Type B pancreatic cell (in vitro differentiated cells): Measurements from ENCODE around the gene C12orf57. TPM values are rescaled to one million over a fixed set of nuclear protein-coding genes. Genes with fewer than 3 reads are reported as not detected.
"Not testable (repeated sequence)": the region's sequence is repeated elsewhere in the genome, so short reads cannot be mapped to it uniquely, and the experiment has no call there.

ENCODE experiments used
- DNase-seq: peaks from one replicate; pipeline ENCODE4 v3.0.0; 2021; ENCODE audit warnings: mixed read lengths; ENCODE audit not compliant: unreplicated experiment; ENCODE audit errors: extremely low spot score
- H3K27ac Mint-ChIP-seq: 2 replicates; pipeline ENCODE4 v1.8.0; 2021; ENCODE audit warnings: mild to moderate bottlenecking, mixed read lengths
- H3K27me3 Mint-ChIP-seq: 2 replicates; pipeline ENCODE4 v1.8.0; 2021; ENCODE audit warnings: mixed read lengths
- H3K36me3 Mint-ChIP-seq: 2 replicates; pipeline ENCODE4 v1.8.0; 2021; ENCODE audit warnings: mixed read lengths
- H3K4me1 Mint-ChIP-seq: one replicate; pipeline ENCODE4 v1.8.0; 2021; ENCODE audit warnings: mixed read lengths; ENCODE audit not compliant: unreplicated experiment
- H3K4me3 Mint-ChIP-seq: 2 replicates; pipeline ENCODE4 v1.8.0; 2021; ENCODE audit warnings: mild to moderate bottlenecking, mixed read lengths
- H3K9me3 Mint-ChIP-seq: 2 replicates; pipeline ENCODE4 v1.8.0; 2021; ENCODE audit warnings: mixed read lengths
- total RNA-seq: library from RNA; stranded (reverse); gene quantifications from 2 replicates; pipeline ENCODE4 v1.2.1, GENCODE V29; 2021; ENCODE audit warnings: low replicate concordance
- TF ChIP-seq, protein P1 (sequence below): fragments of 200-600 bp; sonication (generic); conservative IDR thresholded peaks from 2 replicates; pipeline ENCODE4 v1.5.0; 2021; ENCODE audit warnings: antibody characterized with exemption, mild to moderate bottlenecking

The C12orf57 gene
- total RNA-seq, 1 donor from 2014 or later: 220 TPM

DNA sequence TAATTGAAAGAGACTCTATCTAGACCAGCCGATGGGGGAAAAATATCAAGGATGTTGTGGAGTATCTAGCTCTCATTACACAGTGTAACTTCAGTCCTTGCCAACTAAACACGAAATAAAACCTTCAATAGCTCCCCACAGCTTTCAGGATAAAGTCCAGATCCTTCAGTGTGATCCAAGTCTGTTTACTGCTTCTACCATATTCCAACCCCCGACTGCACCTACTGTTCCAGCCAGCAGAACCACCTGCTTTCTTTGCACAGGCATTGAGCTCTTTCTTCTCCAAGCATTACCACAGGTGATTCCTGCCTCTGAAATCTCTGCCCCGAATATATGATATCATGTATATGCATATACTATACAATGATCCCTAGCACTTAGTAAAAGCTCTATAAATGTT, 41.4 kb upstream of the C12orf57 start:
- no peak for DNase-seq
- no peak overlapping the region for H3K4me3 Mint-ChIP-seq
- H3K27ac Mint-ChIP-seq: no peak overlapping the region
- H3K9me3 Mint-ChIP-seq: no peaks in the 10 kb centered on the region
- H3K4me1 Mint-ChIP-seq: no peaks in the 10 kb centered on the region
- H3K36me3 Mint-ChIP-seq: peaks cover 10% of the 10 kb centered on the region
- TF ChIP-seq, protein P1, sequence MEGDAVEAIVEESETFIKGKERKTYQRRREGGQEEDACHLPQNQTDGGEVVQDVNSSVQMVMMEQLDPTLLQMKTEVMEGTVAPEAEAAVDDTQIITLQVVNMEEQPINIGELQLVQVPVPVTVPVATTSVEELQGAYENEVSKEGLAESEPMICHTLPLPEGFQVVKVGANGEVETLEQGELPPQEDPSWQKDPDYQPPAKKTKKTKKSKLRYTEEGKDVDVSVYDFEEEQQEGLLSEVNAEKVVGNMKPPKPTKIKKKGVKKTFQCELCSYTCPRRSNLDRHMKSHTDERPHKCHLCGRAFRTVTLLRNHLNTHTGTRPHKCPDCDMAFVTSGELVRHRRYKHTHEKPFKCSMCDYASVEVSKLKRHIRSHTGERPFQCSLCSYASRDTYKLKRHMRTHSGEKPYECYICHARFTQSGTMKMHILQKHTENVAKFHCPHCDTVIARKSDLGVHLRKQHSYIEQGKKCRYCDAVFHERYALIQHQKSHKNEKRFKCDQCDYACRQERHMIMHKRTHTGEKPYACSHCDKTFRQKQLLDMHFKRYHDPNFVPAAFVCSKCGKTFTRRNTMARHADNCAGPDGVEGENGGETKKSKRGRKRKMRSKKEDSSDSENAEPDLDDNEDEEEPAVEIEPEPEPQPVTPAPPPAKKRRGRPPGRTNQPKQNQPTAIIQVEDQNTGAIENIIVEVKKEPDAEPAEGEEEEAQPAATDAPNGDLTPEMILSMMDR: no peak
- no peaks in the 10 kb centered on the region for H3K27me3 Mint-ChIP-seq

DNA sequence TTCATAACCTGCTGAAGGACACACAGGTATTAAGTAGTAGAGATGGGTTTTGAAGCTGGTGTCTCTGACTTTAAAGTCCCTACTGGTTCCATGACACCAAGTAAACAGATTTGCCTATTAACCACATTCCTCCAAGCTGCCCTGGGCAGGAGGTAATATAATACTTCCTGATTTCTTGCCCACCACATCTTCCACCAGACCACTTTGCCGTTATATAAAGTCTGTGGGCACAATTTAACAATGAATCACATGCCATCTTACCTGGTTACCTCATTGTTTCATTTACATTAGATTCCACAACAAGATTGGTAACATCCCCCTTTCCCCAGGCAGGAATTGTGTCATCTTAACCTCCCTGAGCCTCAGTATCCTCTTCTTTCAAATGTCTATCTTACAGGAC, 40.1 kb upstream of the C12orf57 start:
- Mint-ChIP-seq H3K36me3 (peaks cover 13% of the 10 kb centered on the region), H3K27ac (no peak overlapping the region), H3K4me1 (no peaks in the 10 kb centered on the region), H3K27me3 (no peaks in the 10 kb centered on the region), H3K9me3 (no peaks in the 10 kb centered on the region), H3K4me3 (no peak overlapping the region)
- TF ChIP-seq, protein P1: no peak
- DNase-seq: no peak

DNA sequence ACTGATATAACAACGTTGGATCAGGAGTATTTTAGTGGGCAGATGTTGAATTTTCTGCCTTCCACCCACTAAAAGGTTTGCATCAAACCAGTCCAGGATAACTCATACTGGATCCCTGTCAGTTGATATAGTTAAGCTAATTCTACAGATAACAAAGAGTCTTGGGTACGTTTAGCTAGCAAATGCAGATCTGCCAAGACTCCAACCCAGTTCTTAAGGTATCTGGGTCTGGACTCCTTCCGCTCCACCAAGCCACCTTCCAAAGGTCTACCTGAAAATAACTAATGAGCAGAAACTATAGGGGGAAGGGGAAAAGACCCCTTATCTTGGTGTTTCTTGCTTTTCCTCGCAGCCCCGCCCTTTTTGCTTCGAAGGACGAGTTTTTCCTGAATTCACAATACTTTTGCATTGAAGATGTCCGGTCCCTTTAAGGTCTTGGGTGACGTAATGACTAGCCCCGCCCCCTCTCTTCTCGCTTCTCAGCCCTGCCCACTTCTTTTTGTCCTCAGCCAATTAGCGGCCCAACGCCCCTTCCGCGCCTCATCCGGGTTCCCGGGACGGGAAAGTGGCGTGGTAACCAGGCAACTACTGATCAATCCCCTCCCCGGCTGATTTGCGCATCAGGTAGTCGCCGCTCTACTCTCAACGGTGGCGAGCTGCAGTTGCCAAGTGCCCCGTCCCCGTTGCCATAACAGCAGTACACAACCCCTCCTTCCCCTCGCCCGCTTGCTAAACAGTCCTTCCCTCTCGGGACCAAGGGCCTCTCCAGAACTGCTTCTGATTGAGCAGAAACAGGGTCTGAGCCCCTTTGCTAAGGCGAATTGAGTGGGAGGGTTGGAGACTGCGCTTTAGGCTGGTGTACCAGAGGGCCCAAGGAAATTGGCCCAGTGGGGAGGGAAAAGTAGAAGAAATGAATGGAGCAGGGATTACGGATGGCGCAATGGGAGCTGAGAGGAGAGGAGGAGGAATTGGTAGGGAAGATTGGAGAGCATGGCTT, 39.2 kb upstream of the C12orf57 start, which contains the start of gene LRRC23:
Gene LRRC23, plus strand, starts transcription at position 543 of the 997 bp plus-strand sequence. CDS start 812 bp downstream, outside the sequence.
- H3K4me3 Mint-ChIP-seq: no peak within 1 kb of the TSS
- no peak within 1 kb of the TSS for H3K27ac Mint-ChIP-seq
- peaks cover 10% of the 10 kb centered on the region for H3K36me3 Mint-ChIP-seq
- peak; percentile 98 for DNase-seq
- H3K27me3 Mint-ChIP-seq: peaks cover under 1% of the 10 kb centered on the region
- no peaks in the 10 kb centered on the region for H3K9me3 Mint-ChIP-seq
- no peaks in the 10 kb centered on the region for H3K4me1 Mint-ChIP-seq
- TF ChIP-seq, protein P1: no peak

DNA sequence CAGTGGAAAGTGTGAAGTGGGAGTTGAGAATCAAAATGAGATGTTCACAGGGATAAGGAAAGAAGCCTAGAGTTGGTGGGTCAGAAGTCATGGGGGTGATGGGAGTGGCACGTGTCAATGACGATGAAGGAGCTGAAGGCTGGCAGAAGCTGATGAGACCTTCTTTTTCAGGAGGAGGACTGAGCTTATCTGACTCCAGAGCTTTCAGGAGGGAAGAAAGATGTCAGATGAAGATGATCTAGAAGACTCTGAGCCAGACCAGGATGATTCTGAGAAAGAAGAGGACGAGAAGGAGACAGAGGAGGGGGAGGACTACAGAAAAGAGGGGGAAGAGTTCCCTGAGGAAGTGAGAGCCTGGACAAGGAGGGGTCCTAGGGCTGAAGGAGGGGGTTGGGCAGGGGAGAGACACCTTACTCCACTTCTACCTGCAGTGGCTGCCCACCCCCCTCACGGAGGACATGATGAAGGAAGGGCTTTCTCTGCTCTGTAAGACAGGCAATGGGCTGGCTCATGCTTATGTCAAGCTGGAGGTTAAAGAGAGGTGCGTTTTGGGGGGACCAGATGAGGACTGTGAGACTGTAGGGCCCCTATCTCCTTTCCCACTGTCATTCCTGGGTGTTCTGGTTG, 38.3 kb upstream of the C12orf57 start:
- TF ChIP-seq, protein P1: no peak
- DNase-seq: no peak
- Mint-ChIP-seq H3K27ac (no peak overlapping the region), H3K4me3 (no peak overlapping the region), H3K36me3 (peaks cover 9% of the 10 kb centered on the region), H3K27me3 (peaks cover 7% of the 10 kb centered on the region), H3K4me1 (no peaks in the 10 kb centered on the region), H3K9me3 (no peaks in the 10 kb centered on the region)

DNA sequence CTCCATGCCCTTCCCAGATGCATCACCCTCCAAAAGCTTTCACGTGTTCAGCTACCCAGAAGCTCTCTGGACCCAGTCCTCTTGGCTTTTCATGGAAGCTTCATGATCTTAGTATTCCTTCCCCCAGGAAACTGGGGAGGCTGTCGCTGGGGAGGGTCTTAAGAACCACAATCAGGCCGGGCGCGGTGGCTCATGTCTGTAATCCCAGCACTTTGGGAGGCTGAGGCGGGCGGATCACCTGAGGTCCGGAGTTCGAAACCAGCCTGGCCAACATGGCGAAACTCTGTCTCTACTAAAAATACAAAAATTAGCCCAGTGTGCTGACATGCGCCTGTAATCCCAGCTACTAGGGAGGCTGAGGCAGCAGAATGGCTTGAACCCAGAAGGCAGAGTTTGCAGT, 35.7 kb upstream of the C12orf57 start:
- not testable (repeated sequence) for H3K9me3 Mint-ChIP-seq, DNase-seq, H3K4me1 Mint-ChIP-seq, H3K27ac Mint-ChIP-seq, H3K36me3 Mint-ChIP-seq, H3K4me3 Mint-ChIP-seq
- peaks cover 28% of the 10 kb centered on the region for H3K27me3 Mint-ChIP-seq
